ENCODE data around the gene ERCC5.

DNA sequence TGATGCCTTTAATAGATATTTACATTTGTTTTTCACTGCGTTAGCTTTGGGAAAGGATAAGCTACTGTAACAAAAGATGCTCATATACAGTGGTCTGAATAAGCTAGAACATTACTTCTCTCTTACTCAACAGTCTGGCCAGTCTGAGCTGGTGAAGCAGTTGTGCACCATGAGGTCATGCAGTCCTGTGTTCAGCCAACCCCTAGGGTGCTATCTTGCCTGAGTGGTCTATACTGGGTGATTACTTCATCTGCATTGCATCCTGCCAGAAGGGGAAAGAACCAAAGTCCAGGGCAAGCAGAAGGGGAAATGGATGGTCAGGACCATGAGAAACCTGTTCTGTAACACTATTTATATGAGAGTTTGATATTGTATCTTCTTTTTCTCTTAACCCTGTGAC, 31.5 kb downstream of the ERCC5 start:
- TF ChIP-seq EZH2 (IDR thresholded peaks at IDR 0.05; ENCODE audit: borderline replicate concordance, low read depth, low read length, poor library complexity, severe bottlenecking), result no peak
- no peak for TF ChIP-seq CTCF (conservative IDR thresholded peaks at IDR 0.05; ENCODE audit: low read depth, low read length)

Measured in A673 (cell line).